Stimulated activated CD4-positive, alpha-beta T cell treated with anti-CD3 and anti-CD28 coated beads, TNF-alpha, amount 100 ng/mL, for 48 hours (primary cell): Measurements from ENCODE around the gene SPEF2.
"Not testable (repeated sequence)": the region's sequence is repeated elsewhere in the genome, so short reads cannot be mapped to it uniquely, and the experiment has no call there.

ENCODE experiments used
- DNase-seq, 3 donors: peaks; one replicate each; pipeline ENCODE4 v3.0.0-alpha.2; 2020; ENCODE audit warnings: low read depth in 3 of 3

The SPEF2 gene

DNA sequence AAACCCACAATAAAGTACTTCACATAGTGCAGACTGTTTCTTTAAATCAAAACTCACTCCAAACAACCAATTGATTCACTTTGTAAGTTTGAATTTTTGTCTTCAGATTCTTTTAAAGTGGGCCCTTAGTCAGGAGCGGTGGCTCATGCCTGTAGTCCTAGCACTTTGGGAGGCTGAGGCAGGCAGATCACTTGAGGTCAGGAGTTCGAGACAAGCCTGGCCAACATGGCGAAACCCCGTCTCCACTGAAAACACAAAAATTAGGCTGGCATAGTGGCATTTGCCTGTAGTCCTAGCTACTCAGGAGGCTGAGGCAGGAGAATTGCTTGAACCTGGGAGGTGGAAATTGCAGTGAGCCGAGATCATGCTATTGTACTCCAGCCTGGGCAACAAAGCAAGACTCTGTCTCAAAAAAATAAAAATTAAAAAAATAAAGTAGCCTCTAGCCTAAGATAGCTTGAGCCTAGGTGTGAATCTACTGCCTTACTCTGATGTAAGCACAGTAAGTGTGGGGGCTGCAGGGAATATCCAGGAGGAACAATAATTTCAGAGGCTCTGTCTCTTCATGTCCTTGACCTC, 238.6 kb downstream of the SPEF2 start:
- DNase-seq, result not testable (repeated sequence)

DNA sequence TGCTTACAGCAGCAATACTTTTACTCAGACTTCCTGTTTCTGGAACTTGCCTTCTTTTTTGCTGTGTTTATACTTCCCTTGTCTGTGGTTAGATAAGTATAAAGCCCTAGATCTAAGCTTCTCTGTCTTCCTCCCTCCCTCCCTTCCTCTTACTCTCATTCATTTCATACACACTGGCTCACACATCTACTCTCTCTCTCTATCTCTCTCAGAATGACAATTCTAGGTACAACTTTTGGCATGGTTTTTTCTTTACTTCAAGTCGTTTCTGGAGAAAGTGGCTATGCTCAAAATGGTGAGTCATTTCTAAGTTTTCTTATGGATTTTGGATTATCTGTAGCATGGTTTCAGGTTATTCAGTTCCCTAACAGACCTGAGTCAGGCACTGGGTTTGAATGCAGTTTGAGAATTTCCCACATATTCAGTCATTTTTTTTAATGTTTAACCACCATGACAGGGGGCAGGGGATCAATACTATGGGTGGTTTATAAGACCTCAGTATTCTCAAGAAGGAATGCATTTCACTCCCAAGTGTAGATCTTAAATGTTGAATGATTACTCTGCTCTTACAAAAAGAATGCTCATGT, 239.2 kb downstream of the SPEF2 start, which contains the start of gene IL7R:
Gene IL7R (plus strand): TSS at position 127 of the 587 bp plus-strand sequence. CDS start 87 bp downstream, at position 214.
- DNase-seq, result no peak

DNA sequence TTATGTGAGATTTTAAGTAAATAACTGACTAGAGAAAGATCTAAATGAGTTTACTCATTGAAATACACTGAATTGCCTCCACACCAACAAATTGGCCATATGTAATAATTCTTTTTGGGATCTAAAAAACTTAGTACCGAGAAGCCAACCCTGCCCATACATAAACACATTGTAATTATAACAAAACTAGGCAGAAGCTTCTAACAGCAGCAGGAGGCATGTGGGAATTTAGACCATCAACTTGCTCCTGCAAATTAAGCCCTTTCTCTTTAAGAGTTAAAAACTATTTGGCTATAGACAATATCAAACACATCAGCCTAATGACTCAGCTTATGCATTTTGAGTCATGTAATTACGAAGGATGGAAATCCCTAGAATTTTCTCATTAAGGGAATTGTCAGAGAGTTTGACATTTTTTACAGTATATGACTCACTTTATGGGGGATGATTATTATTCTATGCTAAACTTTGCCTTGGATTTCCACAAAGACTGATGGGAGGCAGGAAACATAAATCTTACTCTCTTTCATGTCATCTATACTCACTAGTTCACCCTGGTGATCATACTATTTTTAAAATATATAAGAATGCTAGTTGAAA, 240.0 kb downstream of the SPEF2 start:
- DNase-seq, result no peak

DNA sequence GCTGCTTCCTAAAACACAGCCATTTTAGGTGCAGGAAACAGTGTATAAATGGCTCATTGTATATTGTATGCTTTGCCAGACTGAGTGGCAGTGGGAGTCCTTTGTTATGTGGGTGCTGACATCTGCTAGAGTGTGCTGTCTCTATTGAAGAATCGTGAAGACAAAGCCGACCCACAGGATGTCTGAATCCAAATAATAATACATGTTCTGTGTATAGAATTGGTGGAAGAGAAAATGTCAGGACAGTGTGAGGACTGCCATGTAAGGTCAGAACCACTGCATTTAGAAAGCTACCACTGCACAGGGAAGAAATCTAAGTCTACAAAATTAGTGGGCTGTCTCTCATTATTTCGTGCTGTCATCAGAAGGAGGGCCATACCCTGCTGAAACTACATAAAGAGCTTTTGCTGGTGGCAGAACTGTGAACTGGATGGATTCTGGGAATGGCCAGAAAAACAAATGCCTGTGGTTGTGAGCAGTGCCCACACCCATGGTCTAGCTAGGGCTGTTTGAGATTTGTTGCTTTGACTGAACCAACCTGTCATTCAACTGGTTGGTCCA, 241.5 kb downstream of the SPEF2 start:
- DNase-seq, result no peak

DNA sequence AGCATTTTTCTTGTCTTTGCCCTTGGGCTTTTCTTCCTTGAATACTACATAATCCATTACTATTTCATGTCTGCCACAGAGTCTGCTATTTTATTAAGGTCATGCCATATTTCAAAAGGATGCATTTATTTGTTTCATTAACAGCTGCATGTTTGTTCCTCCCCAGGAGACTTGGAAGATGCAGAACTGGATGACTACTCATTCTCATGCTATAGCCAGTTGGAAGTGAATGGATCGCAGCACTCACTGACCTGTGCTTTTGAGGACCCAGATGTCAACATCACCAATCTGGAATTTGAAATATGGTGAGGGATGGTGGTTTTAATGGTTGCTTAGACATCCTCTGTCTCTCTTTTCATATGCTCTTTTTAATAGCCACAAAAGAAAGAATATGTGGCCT, 243.0 kb downstream of the SPEF2 start:
- DNase-seq, result no peak

DNA sequence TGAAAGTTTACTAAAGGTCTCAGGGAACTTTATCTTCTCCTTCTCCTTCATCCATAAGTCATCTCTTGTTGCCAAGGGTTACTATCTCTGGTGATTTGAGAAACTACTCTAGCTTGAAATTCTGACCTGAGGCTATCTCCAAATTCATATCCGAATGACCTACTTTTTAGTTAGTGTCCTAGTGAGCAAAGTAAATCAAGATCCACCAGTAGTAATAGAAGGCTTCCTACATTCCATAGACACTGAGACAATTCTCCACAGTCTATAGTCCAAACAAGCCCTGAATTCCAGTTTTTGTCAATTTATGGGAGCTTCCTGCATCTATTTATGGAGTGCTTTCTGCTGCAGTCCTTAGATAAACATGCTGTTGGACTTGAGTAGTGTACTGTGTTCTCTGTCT, 244.1 kb downstream of the SPEF2 start:
- no peak for DNase-seq

DNA sequence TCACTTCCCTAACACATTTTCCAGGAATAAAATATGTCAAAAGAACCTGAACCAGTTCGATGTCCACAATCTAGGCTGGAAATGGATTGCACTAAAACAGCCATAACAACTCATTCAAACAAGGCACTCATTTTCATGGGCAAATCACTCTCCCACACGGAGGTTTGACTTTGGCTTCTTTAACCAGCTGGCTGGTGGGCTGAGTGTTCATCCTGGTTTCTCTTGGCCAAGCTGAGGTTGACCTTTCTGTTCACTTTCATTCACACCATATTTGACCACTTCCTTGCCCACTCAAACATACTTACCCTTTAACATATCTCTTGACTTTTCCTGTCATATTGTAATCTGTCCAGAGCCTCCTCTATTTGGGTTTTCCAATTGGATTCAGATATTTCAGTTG, 244.5 kb downstream of the SPEF2 start:
- DNase-seq, result no peak

DNA sequence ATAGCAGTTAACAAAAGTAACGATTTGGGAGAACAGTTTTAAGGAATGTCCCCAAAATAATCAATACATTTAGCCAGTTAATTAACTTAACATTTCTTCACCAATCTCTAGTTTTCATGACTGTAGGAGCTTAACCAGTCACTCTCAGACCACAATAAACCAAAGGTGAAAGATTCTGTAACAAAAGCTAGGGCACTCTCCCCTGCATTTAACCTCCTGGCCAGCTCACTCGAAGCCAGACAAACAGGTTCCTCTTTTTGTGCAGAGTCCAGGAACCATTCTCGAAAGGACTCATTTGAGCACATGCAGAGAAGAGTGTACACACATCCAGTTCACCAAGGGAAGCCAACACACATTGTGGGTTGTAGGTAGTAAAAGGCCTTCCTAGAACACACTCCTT, 245.5 kb downstream of the SPEF2 start:
- DNase-seq, result no peak
